Panc1 (cell line): ENCODE measurements around the gene NEMP1. TPM values are rescaled to one million over a fixed set of nuclear protein-coding genes. Genes with fewer than 3 reads are reported as not detected.

Experiments used
- ATAC-seq: fragments of 200-7000 bp; cut with Tn5 transposase; 2 replicates; pipeline ENCODE4 v1.9.1; 2020; ENCODE audit warnings: mild to moderate bottlenecking, moderate library complexity
- BruUV-seq: library from RNA; stranded (reverse); fragments of 400-500 nt; replicated peaks from 2 replicates; lab custom pipeline; 2021; lab: Mats Ljungman, UMichigan
- CTCF ChIA-PET: fragments of 300-600 bp; sonication (Branson Sonifier 250); formaldehyde crosslinking; loops from one replicate; lab custom pipeline; 2022; ENCODE audit warnings: antibody characterized with exemption; lab: Charles Lee
- POLR2A ChIA-PET: fragments of 300-600 bp; sonication (Branson Sonifier 250); formaldehyde crosslinking; loops from one replicate; lab custom pipeline; 2022; ENCODE audit warnings: antibody characterized with exemption; lab: Charles Lee
- DNase-seq: peaks from one replicate; pipeline ENCODE4 v3.0.0-alpha.2; 2010; ENCODE audit warnings: low read depth, low spot score
- H3K27ac ChIP-seq: 2 replicates; pipeline ENCODE4 v1.5.1; 2011; ENCODE audit warnings: mild to moderate bottlenecking, low read length, inconsistent platforms
- H3K27me3 ChIP-seq: fragments of 200-500 bp; sonication (Bioruptor generic); 2 replicates; pipeline ENCODE4 v1.6.0; 2014; ENCODE audit warnings: low read length, inconsistent platforms; ENCODE audit not compliant: control insufficient read depth, insufficient read depth
- H3K36me3 ChIP-seq: fragments of 200-500 bp; sonication (Bioruptor generic); 2 replicates; pipeline ENCODE4 v1.5.1; 2014; ENCODE audit warnings: inconsistent platforms, mild to moderate bottlenecking, low read length, moderate library complexity; ENCODE audit not compliant: control insufficient read depth, insufficient read depth
- H3K4me1 ChIP-seq: 2 replicates; pipeline ENCODE4 v1.5.1; 2011; ENCODE audit warnings: inconsistent platforms, mild to moderate bottlenecking, low read length, moderate library complexity; ENCODE audit not compliant: control insufficient read depth, insufficient read depth
- H3K4me3 ChIP-seq, 2 experiments: 2 replicates each; pipeline ENCODE4 v1.5.1; 2011 to 2012; ENCODE audit warnings: low read depth in 2 of 2, low read length in 2 of 2, mild to moderate bottlenecking in 2 of 2, inconsistent platforms in 1 of 2, moderate library complexity in 1 of 2
- H3K9me3 ChIP-seq: fragments of 200-500 bp; sonication (Bioruptor generic); 2 replicates; pipeline ENCODE4 v1.5.1; 2014; ENCODE audit warnings: low read depth, mild to moderate bottlenecking, inconsistent platforms, low read length, moderate library complexity; ENCODE audit not compliant: control insufficient read depth, insufficient read depth
- POLR2AphosphoS5 ChIP-seq: IDR thresholded peaks from 2 replicates; pipeline ENCODE4 v1.6.1; 2012; ENCODE audit warnings: mild to moderate bottlenecking, low read depth, low read length, moderate library complexity
- SIN3A ChIP-seq: IDR thresholded peaks from 2 replicates; pipeline ENCODE4 v1.6.1; 2012; ENCODE audit warnings: low read depth, mild to moderate bottlenecking, low read length, moderate library complexity, borderline replicate concordance; ENCODE audit not compliant: insufficient read depth
- TCF7L2 ChIP-seq: IDR thresholded peaks from 2 replicates; pipeline ENCODE4 v1.6.1; 2011; ENCODE audit warnings: mild to moderate bottlenecking, low read depth, low read length, inconsistent platforms
- in situ Hi-C: cut with HindIII; loops from 2 replicates; pipeline ENCODE4 v1.10.0; 2016; ENCODE audit warnings: low sequenced_read_pairs, low pct_unique_long_range_greater_than_20kb
- intact Hi-C: fragments of 100-400 bp; cut with micrococcal nuclease; formaldehyde crosslinking; loops from one replicate; pipeline ENCODE4 v1.10.0; 2022; ENCODE audit not compliant: unreplicated experiment
- total RNA-seq: library from RNA; stranded (reverse); gene quantifications from one replicate; pipeline ENCODE4 v1.2.1, GENCODE V29; 2021; ENCODE audit not compliant: unreplicated experiment
- TF ChIP-seq, protein P1 (sequence below), 2 experiments: IDR thresholded peaks; 2 replicates each; pipeline ENCODE4 v1.6.1; 2011 to 2012; ENCODE audit warnings: low read depth in 2 of 2, control low read depth in 1 of 2, low read length in 1 of 2, mild to moderate bottlenecking in 1 of 2, moderate library complexity in 1 of 2; ENCODE audit not compliant: insufficient read depth in 1 of 2
- TF ChIP-seq, protein P2 (sequence below): fragments of 450-650 bp; IDR thresholded peaks from 2 replicates; pipeline ENCODE4 v1.5.1; 2017; ENCODE audit warnings: mild to moderate bottlenecking

The NEMP1 gene
- total RNA-seq, 1 experiment from 2014 or later, result 46.9 TPM

DNA sequence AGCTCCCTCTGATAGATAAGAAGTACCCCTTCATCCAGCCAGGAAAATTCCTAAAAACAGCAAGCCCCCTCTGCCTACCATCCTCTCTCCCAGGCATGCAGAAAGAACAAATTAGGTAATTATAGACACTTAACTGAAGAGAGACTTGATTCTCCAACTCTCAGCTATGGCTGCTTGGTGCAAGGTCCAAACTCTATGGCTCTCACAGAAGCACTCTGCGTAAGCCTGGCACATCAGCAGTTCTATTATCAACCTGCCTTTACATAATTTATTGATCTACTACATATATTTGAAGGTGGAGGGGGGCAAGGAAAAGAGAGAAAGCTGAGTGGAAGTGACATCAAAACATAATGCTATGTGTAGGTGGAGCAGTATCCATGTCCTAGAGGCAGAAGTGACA is 27.6 kb downstream of the NEMP1 start:
- Histone ChIP-seq H3K27ac (no peak overlapping the region), H3K9me3 (no peaks in the 10 kb centered on the region), H3K4me1 (no peaks in the 10 kb centered on the region), H3K4me3 (no peak overlapping the region), H3K27me3 (peaks cover under 1% of the 10 kb centered on the region), H3K36me3 (no peaks in the 10 kb centered on the region)
- BruUV-seq, result no TSS peak
- in situ Hi-C loops, result no loop called here
- intact Hi-C loops, result no loop called here
- TF ChIP-seq, protein P1, sequence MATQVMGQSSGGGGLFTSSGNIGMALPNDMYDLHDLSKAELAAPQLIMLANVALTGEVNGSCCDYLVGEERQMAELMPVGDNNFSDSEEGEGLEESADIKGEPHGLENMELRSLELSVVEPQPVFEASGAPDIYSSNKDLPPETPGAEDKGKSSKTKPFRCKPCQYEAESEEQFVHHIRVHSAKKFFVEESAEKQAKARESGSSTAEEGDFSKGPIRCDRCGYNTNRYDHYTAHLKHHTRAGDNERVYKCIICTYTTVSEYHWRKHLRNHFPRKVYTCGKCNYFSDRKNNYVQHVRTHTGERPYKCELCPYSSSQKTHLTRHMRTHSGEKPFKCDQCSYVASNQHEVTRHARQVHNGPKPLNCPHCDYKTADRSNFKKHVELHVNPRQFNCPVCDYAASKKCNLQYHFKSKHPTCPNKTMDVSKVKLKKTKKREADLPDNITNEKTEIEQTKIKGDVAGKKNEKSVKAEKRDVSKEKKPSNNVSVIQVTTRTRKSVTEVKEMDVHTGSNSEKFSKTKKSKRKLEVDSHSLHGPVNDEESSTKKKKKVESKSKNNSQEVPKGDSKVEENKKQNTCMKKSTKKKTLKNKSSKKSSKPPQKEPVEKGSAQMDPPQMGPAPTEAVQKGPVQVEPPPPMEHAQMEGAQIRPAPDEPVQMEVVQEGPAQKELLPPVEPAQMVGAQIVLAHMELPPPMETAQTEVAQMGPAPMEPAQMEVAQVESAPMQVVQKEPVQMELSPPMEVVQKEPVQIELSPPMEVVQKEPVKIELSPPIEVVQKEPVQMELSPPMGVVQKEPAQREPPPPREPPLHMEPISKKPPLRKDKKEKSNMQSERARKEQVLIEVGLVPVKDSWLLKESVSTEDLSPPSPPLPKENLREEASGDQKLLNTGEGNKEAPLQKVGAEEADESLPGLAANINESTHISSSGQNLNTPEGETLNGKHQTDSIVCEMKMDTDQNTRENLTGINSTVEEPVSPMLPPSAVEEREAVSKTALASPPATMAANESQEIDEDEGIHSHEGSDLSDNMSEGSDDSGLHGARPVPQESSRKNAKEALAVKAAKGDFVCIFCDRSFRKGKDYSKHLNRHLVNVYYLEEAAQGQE (IDR thresholded peaks at IDR 0.05; ENCODE audit: insufficient read depth in 1 of 2, low read depth in 2 of 2, low read length in 1 of 2), result no peak
- TF ChIP-seq POLR2AphosphoS5 (no peak), SIN3A (no peak), TCF7L2 (no peak)
- TF ChIP-seq, protein P2, sequence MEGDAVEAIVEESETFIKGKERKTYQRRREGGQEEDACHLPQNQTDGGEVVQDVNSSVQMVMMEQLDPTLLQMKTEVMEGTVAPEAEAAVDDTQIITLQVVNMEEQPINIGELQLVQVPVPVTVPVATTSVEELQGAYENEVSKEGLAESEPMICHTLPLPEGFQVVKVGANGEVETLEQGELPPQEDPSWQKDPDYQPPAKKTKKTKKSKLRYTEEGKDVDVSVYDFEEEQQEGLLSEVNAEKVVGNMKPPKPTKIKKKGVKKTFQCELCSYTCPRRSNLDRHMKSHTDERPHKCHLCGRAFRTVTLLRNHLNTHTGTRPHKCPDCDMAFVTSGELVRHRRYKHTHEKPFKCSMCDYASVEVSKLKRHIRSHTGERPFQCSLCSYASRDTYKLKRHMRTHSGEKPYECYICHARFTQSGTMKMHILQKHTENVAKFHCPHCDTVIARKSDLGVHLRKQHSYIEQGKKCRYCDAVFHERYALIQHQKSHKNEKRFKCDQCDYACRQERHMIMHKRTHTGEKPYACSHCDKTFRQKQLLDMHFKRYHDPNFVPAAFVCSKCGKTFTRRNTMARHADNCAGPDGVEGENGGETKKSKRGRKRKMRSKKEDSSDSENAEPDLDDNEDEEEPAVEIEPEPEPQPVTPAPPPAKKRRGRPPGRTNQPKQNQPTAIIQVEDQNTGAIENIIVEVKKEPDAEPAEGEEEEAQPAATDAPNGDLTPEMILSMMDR, result no peak
- DNase-seq (no peak), ATAC-seq (no peak)
- POLR2A ChIA-PET, result no interaction called here
- CTCF ChIA-PET, result no interaction called here

DNA sequence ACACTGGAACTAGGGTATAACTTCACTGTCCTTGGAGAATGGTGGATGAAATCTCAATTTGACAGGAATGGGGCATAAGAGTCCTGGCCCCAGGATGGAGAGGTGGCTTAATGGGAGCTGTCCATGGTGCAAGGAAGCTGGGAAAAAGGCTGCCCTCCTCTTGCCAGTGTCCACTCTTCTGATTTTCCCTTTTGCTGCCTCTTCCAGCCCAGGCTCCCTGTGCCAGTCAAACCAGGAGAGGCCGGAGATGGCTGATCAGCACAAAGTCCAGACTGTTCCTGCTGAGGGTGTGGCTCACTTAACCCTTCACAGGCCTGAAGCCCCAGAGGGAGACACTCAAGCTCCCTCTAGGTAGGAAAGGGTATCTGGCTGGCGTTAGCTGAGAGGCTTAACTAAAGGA is 28.7 kb downstream of the NEMP1 start, which contains the start of gene MYO1A:
Gene MYO1A, minus strand, starts transcription at position 240 of the 400 bp plus-strand sequence. CDS start 1,806 bp downstream, outside the sequence.
- DNase-seq (no peak), ATAC-seq (peak; percentile 36; the same call in 1 of the 2 replicates)
- Histone ChIP-seq H3K27ac (no peak within 1 kb of the TSS), H3K4me3 (no peak within 1 kb of the TSS), H3K27me3 (peaks cover 10% of the 10 kb centered on the region), H3K36me3 (no peaks in the 10 kb centered on the region), H3K9me3 (no peaks in the 10 kb centered on the region), H3K4me1 (no peaks in the 10 kb centered on the region)
- TF ChIP-seq TCF7L2 (no peak), SIN3A (no peak)
- TF ChIP-seq, protein P1 (IDR thresholded peaks at IDR 0.05; ENCODE audit: insufficient read depth in 1 of 2, low read depth in 2 of 2, low read length in 1 of 2), result peak; percentile 90 to 94
- in situ Hi-C loops, result no loop called here
- ChIA-PET POLR2A (no interaction called here), CTCF (interaction anchor here (0.7 kb wide), 1 partner anchor 39 kb away, joined by 3 read pairs; no protein-coding TSS in a partner anchor)
- intact Hi-C loops, result no loop called here
- no TSS peak for BruUV-seq
